ENCODE results near the gene DIP2B.

Gene DIP2B

GRCh38 chr12:50636505-50636904 lies 131.7 kb downstream of the DIP2B start:
- Histone ChIP-seq H3K4me2 (ENCODE audit: low read length) (no peak overlapping the region), H3K4me3 (ENCODE audit: low read length) (no peak overlapping the region), H3K36me3 (ENCODE audit: insufficient read depth, low read length) (no peaks in the 10 kb centered on the region), H3K9me3 (replicated peaks; ENCODE audit: low read length) (no peaks in the 10 kb centered on the region), H3K4me1 (ENCODE audit: control insufficient read depth, insufficient read depth, low read length) (peaks cover 12% of the 10 kb centered on the region), H3K27me3 (ENCODE audit: control insufficient read depth, insufficient read depth, low read length) (no peaks in the 10 kb centered on the region), H3K9ac (ENCODE audit: low read depth, low read length) (no peak overlapping the region)

- Histone ChIP-seq H3K4me3 (ENCODE audit: low read length) (no peak overlapping the region), H3K9ac (ENCODE audit: low read depth, low read length) (no peak overlapping the region), H3K27me3 (ENCODE audit: control insufficient read depth, insufficient read depth, low read length) (no peaks in the 10 kb centered on the region), H3K4me1 (ENCODE audit: control insufficient read depth, insufficient read depth, low read length) (peaks cover 21% of the 10 kb centered on the region), H3K36me3 (ENCODE audit: insufficient read depth, low read length) (no peaks in the 10 kb centered on the region), H3K9me3 (replicated peaks; ENCODE audit: low read length) (no peaks in the 10 kb centered on the region), H3K4me2 (ENCODE audit: low read length) (no peak overlapping the region)
Observed at GRCh38 chr12:50637870-50638481, 133.2 kb downstream of the DIP2B start.

GRCh38 chr12:50638482-50638880 lies 133.7 kb downstream of the DIP2B start:
- H3K9ac ChIP-seq (ENCODE audit: low read depth, low read length), result no peak overlapping the region
- H3K9me3 ChIP-seq (replicated peaks; ENCODE audit: low read length), result no peaks in the 10 kb centered on the region
- no peak overlapping the region for H3K4me3 ChIP-seq (ENCODE audit: low read length)
- H3K4me2 ChIP-seq (ENCODE audit: low read length), result no peak overlapping the region
- no peaks in the 10 kb centered on the region for H3K36me3 ChIP-seq (ENCODE audit: insufficient read depth, low read length)
- no peaks in the 10 kb centered on the region for H3K27me3 ChIP-seq (ENCODE audit: control insufficient read depth, insufficient read depth, low read length)
- H3K4me1 ChIP-seq (ENCODE audit: control insufficient read depth, insufficient read depth, low read length), result peaks cover 21% of the 10 kb centered on the region

GRCh38 chr12:50639721-50640120 lies 134.9 kb downstream of the DIP2B start:
- Histone ChIP-seq H3K4me1 (ENCODE audit: control insufficient read depth, insufficient read depth, low read length) (peaks cover 15% of the 10 kb centered on the region), H3K27me3 (ENCODE audit: control insufficient read depth, insufficient read depth, low read length) (no peaks in the 10 kb centered on the region), H3K9ac (ENCODE audit: low read depth, low read length) (no peak overlapping the region), H3K9me3 (replicated peaks; ENCODE audit: low read length) (no peaks in the 10 kb centered on the region), H3K4me3 (ENCODE audit: low read length) (no peak overlapping the region), H3K4me2 (ENCODE audit: low read length) (no peak overlapping the region), H3K36me3 (ENCODE audit: insufficient read depth, low read length) (no peaks in the 10 kb centered on the region)

- no peak overlapping the region for H3K9ac ChIP-seq (ENCODE audit: low read depth, low read length)
Observed at GRCh38 chr12:50640321-50640939, 135.6 kb downstream of the DIP2B start.

GRCh38 chr12:50641566-50641965 lies 136.8 kb downstream of the DIP2B start:
- Histone ChIP-seq H3K9ac (ENCODE audit: low read depth, low read length) (peak overlapping the region; percentile 12), H3K36me3 (ENCODE audit: insufficient read depth, low read length) (no peaks in the 10 kb centered on the region), H3K4me1 (ENCODE audit: control insufficient read depth, insufficient read depth, low read length) (peaks cover 15% of the 10 kb centered on the region), H3K9me3 (replicated peaks; ENCODE audit: low read length) (no peaks in the 10 kb centered on the region), H3K4me2 (ENCODE audit: low read length) (peak overlapping the region; percentile 30), H3K4me3 (ENCODE audit: low read length) (no peak overlapping the region), H3K27me3 (ENCODE audit: control insufficient read depth, insufficient read depth, low read length) (no peaks in the 10 kb centered on the region)

More at GRCh38 chr12:50640321-50640939, 135.6 kb downstream of the DIP2B start:
- Histone ChIP-seq H3K27me3 (ENCODE audit: control insufficient read depth, insufficient read depth, low read length) (no peaks in the 10 kb centered on the region), H3K9me3 (replicated peaks; ENCODE audit: low read length) (no peaks in the 10 kb centered on the region), H3K4me1 (ENCODE audit: control insufficient read depth, insufficient read depth, low read length) (peaks cover 15% of the 10 kb centered on the region), H3K4me2 (ENCODE audit: low read length) (no peak overlapping the region), H3K4me3 (ENCODE audit: low read length) (no peak overlapping the region), H3K36me3 (ENCODE audit: insufficient read depth, low read length) (no peaks in the 10 kb centered on the region)

GRCh38 chr12:50642035-50642451 lies 137.3 kb downstream of the DIP2B start:
- Histone ChIP-seq H3K4me2 (ENCODE audit: low read length) (peak overlapping the region; percentile 30), H3K9me3 (replicated peaks; ENCODE audit: low read length) (no peaks in the 10 kb centered on the region), H3K9ac (ENCODE audit: low read depth, low read length) (peak overlapping the region; percentile 12), H3K4me3 (ENCODE audit: low read length) (no peak overlapping the region), H3K4me1 (ENCODE audit: control insufficient read depth, insufficient read depth, low read length) (peaks cover 17% of the 10 kb centered on the region), H3K36me3 (ENCODE audit: insufficient read depth, low read length) (no peaks in the 10 kb centered on the region), H3K27me3 (ENCODE audit: control insufficient read depth, insufficient read depth, low read length) (no peaks in the 10 kb centered on the region)

- Histone ChIP-seq H3K4me1 (ENCODE audit: control insufficient read depth, insufficient read depth, low read length) (peaks cover 23% of the 10 kb centered on the region), H3K9me3 (replicated peaks; ENCODE audit: low read length) (no peaks in the 10 kb centered on the region), H3K9ac (ENCODE audit: low read depth, low read length) (no peak overlapping the region), H3K4me3 (ENCODE audit: low read length) (no peak overlapping the region), H3K27me3 (ENCODE audit: control insufficient read depth, insufficient read depth, low read length) (no peaks in the 10 kb centered on the region), H3K36me3 (ENCODE audit: insufficient read depth, low read length) (no peaks in the 10 kb centered on the region), H3K4me2 (ENCODE audit: low read length) (no peak overlapping the region)
Observed at GRCh38 chr12:50642761-50643160, 138.0 kb downstream of the DIP2B start.

- H3K4me1 ChIP-seq (ENCODE audit: control insufficient read depth, insufficient read depth, low read length), result peaks cover 12% of the 10 kb centered on the region
- no peaks in the 10 kb centered on the region for H3K9me3 ChIP-seq (replicated peaks; ENCODE audit: low read length)
- H3K36me3 ChIP-seq (ENCODE audit: insufficient read depth, low read length), result no peaks in the 10 kb centered on the region
- H3K27me3 ChIP-seq (ENCODE audit: control insufficient read depth, insufficient read depth, low read length), result no peaks in the 10 kb centered on the region
- H3K4me2 ChIP-seq (ENCODE audit: low read length), result no peak overlapping the region
- H3K4me3 ChIP-seq (ENCODE audit: low read length), result no peak overlapping the region
- H3K9ac ChIP-seq (ENCODE audit: low read depth, low read length), result no peak overlapping the region
Observed at GRCh38 chr12:50647031-50647430, 142.2 kb downstream of the DIP2B start.

- H3K4me3 ChIP-seq (ENCODE audit: low read length), result no peak overlapping the region
- no peaks in the 10 kb centered on the region for H3K9me3 ChIP-seq (replicated peaks; ENCODE audit: low read length)
- H3K9ac ChIP-seq (ENCODE audit: low read depth, low read length), result no peak overlapping the region
- no peaks in the 10 kb centered on the region for H3K27me3 ChIP-seq (ENCODE audit: control insufficient read depth, insufficient read depth, low read length)
- H3K4me2 ChIP-seq (ENCODE audit: low read length), result no peak overlapping the region
- peaks cover 8% of the 10 kb centered on the region for H3K4me1 ChIP-seq (ENCODE audit: control insufficient read depth, insufficient read depth, low read length)
- H3K36me3 ChIP-seq (ENCODE audit: insufficient read depth, low read length), result no peaks in the 10 kb centered on the region
Observed at GRCh38 chr12:50647479-50647878, 142.7 kb downstream of the DIP2B start.

- no peaks in the 10 kb centered on the region for H3K9me3 ChIP-seq (replicated peaks; ENCODE audit: low read length)
- no peaks in the 10 kb centered on the region for H3K36me3 ChIP-seq (ENCODE audit: insufficient read depth, low read length)
- H3K9ac ChIP-seq (ENCODE audit: low read depth, low read length), result no peak overlapping the region
- H3K4me3 ChIP-seq (ENCODE audit: low read length), result no peak overlapping the region
- no peak overlapping the region for H3K4me2 ChIP-seq (ENCODE audit: low read length)
- no peaks in the 10 kb centered on the region for H3K27me3 ChIP-seq (ENCODE audit: control insufficient read depth, insufficient read depth, low read length)
- peaks cover 8% of the 10 kb centered on the region for H3K4me1 ChIP-seq (ENCODE audit: control insufficient read depth, insufficient read depth, low read length)
Observed at GRCh38 chr12:50650285-50650684, 145.5 kb downstream of the DIP2B start.

- Histone ChIP-seq H3K4me3 (ENCODE audit: low read length) (no peak overlapping the region), H3K27me3 (ENCODE audit: control insufficient read depth, insufficient read depth, low read length) (no peaks in the 10 kb centered on the region), H3K9me3 (replicated peaks; ENCODE audit: low read length) (no peaks in the 10 kb centered on the region), H3K9ac (ENCODE audit: low read depth, low read length) (no peak overlapping the region), H3K36me3 (ENCODE audit: insufficient read depth, low read length) (no peaks in the 10 kb centered on the region), H3K4me1 (ENCODE audit: control insufficient read depth, insufficient read depth, low read length) (no peaks in the 10 kb centered on the region), H3K4me2 (ENCODE audit: low read length) (no peak overlapping the region)
Observed at GRCh38 chr12:50655374-50655921, 150.7 kb downstream of the DIP2B start.

Data from skeletal muscle satellite cell (primary cell).